H1 (cell line): ENCODE measurements around the gene CSKMT.

Experiments used
- CTCF ChIP-seq, 3 experiments: IDR thresholded peaks; 1 replicate in 2 of 3; 2 replicates in 1 of 3; pipeline versions ENCODE4 v1.5.1 to v1.6.1; 2011; ENCODE audit warnings: low read length in 3 of 3, mild to moderate bottlenecking in 3 of 3, inconsistent platforms in 2 of 3, low read depth in 1 of 3, moderate library complexity in 1 of 3; ENCODE audit not compliant: insufficient read depth in 1 of 3; ENCODE audit errors: control extremely low read depth in 1 of 3
- EP300 ChIP-seq, 2 experiments: IDR thresholded peaks; 1 replicate in 1 of 2; 2 replicates in 1 of 2; pipeline ENCODE4 v1.6.1; 2011 to 2012; ENCODE audit warnings: low read depth in 2 of 2, low read length in 2 of 2, mild to moderate bottlenecking in 2 of 2, borderline replicate concordance in 1 of 2, inconsistent platforms in 1 of 2, moderate library complexity in 1 of 2
- GABPA ChIP-seq: IDR thresholded peaks from 2 replicates; pipeline ENCODE4 v1.6.1; 2011; ENCODE audit warnings: mild to moderate bottlenecking, low read length, moderate library complexity, borderline replicate concordance; ENCODE audit not compliant: insufficient read depth
- JUND ChIP-seq: IDR thresholded peaks from 2 replicates; pipeline ENCODE4 v1.6.1; 2011; ENCODE audit warnings: mild to moderate bottlenecking, improper control_type of control experiment, low read length
- MAFK ChIP-seq: IDR thresholded peaks from 2 replicates; pipeline ENCODE4 v1.6.1; 2012; ENCODE audit warnings: low read depth, mild to moderate bottlenecking, improper control_type of control experiment, low read length
- PHF8 ChIP-seq: fragments of 200-600 bp; sonication (generic); conservative IDR thresholded peaks from 2 replicates; pipeline ENCODE4 v1.7.1; 2012; ENCODE audit warnings: low read depth, mild to moderate bottlenecking, inconsistent platforms, low read length, moderate library complexity
- POLR2A ChIP-seq, 2 experiments: IDR thresholded peaks; 1 replicate in 1 of 2; 2 replicates in 1 of 2; pipeline ENCODE4 v1.6.1; 2011; ENCODE audit warnings: low read depth in 2 of 2, low read length in 2 of 2, mild to moderate bottlenecking in 2 of 2; ENCODE audit errors: control extremely low read depth in 1 of 2
- RXRA ChIP-seq: IDR thresholded peaks from 2 replicates; pipeline ENCODE4 v1.6.1; 2011; ENCODE audit warnings: low read depth, mild to moderate bottlenecking, low read length, moderate library complexity; ENCODE audit not compliant: insufficient read depth
- TAF1 ChIP-seq: IDR thresholded peaks from 2 replicates; pipeline ENCODE4 v1.6.1; 2011; ENCODE audit warnings: mild to moderate bottlenecking, low read depth, low read length
- TF ChIP-seq, protein P1 (sequence below): IDR thresholded peaks from 2 replicates; pipeline ENCODE4 v1.6.1; 2012; ENCODE audit warnings: inconsistent platforms

DNA sequence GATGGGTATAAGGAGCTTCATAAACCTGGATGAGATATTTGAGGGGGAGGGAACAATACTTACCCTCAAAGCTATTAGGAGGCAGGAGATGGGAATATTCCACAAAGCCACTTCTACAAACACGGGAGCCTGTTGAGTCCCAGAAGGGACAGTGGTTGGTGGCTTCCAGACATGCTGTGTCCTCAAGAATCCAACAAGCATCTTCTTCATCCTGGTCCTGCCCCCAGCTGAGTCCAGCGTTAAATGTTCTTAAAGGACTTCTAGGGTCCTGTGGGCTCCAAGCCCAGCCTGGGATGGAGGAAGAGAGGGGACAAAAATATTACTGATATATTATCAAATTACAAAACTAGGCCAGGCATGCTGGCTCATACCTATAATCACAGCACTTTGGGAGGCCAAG lies 2.3 kb downstream of the CSKMT start:
- no peak for TF ChIP-seq EP300 (IDR thresholded peaks at IDR 0.05; ENCODE audit: borderline replicate concordance in 1 of 2, low read depth in 2 of 2, low read length in 2 of 2)
- TF ChIP-seq CTCF (IDR thresholded peaks at IDR 0.05; ENCODE audit: control extremely low read depth in 1 of 3, insufficient read depth in 1 of 3, low read depth in 1 of 3, low read length in 3 of 3): no peak
- TF ChIP-seq MAFK: no peak
- no peak for TF ChIP-seq PHF8
- no peak for TF ChIP-seq JUND
- no peak for TF ChIP-seq GABPA
- no peak for TF ChIP-seq TAF1
- no peak for TF ChIP-seq RXRA
- TF ChIP-seq POLR2A (IDR thresholded peaks at IDR 0.05; ENCODE audit: control extremely low read depth in 1 of 2, low read depth in 2 of 2, low read length in 2 of 2): peak in 1 of 2 experiments; percentile 43; a peak in 1 of 3 replicates
- TF ChIP-seq, protein P1, sequence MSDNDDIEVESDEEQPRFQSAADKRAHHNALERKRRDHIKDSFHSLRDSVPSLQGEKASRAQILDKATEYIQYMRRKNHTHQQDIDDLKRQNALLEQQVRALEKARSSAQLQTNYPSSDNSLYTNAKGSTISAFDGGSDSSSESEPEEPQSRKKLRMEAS: no peak
